Activated CD4-positive, CD25-positive, alpha-beta regulatory T cell treated with anti-CD3 and anti-CD28 coated beads, Interleukin-2, amount 50 U/mL, for 16 hours (primary cell): Measurements from ENCODE around the gene ERBIN.

Source experiments
- DNase-seq: peaks from one replicate; pipeline ENCODE4 v3.0.0-alpha.2; 2020; ENCODE audit warnings: low read depth, low spot score

Gene ERBIN

DNA sequence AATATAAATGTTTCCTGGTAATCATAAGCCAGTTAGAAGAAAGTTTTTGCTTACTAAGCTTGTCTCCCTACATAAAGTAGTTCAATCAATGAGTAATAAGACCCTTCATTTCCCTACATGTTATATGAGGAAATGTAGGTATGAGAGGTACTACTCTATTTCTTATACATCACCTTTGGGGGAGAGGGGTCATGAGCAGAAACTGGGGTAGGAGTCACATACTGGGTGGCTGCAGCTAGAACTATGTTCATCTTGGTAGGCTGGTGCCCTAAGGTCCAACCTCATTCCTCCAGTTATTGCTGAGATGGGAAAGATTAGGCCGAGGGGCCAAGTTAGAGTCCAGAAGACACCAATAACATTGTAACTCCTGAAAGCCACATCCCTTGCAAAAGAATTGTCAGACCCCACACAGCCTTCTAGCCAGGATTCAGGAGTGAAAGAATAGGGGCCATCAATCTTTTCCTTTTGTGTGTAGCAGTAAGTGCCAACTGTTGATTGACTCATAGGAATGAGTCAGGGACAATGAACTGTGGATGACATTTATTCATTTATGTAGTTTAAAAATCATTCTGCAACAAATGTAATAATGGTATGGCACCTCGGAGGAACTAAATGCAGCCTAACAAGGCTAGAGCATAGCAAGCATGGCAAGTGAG is 196.1 kb downstream of the ERBIN start:
- DNase-seq, result no peak

DNA sequence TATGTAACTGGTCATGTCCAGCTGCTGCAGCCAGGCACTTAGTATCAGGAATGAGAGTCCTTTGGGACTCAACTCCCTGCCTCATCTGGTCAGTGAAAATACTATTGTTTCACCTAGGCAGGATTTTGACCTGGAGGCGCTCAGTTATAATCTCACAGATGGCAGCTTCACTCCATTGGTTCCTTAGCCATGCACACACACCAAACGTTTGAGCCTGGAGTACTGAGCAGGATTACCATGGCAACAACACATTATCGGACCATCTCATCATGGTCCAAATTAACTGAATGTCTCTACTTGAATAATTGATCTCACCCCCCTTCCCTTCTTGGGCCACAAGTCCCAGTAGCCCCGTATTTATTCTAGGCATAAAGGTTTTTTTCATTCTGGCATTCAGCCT is 202.8 kb downstream of the ERBIN start:
- DNase-seq, result no peak

DNA sequence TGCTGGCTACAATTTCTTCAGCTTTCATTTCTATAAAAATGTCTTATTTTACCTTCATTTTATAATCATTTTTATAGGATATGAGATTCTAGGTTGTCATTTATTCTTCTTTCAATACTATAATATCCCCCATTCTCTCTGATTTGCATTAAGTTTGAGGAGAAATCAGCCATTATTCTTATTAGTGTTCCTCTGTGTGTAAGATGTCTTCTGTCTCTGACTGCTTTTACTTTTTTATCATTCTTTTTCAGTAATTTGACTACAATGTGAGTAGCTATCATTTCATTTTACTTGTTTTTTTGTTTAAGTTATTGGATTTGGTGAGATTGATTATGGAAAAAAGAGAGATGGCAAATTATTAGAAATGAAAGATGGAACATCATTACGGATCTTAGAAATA is 204.1 kb downstream of the ERBIN start:
- DNase-seq, result no peak
